HepG2 (cell line): ENCODE measurements around the gene SLC9A9. TPM values are rescaled to one million over a fixed set of nuclear protein-coding genes. Genes with fewer than 3 reads are reported as not detected.
"Not testable (repeated sequence)": the region's sequence is repeated elsewhere in the genome, so short reads cannot be mapped to it uniquely, and the experiment has no call there.

ENCODE experiments used
- ATAC-seq: fragments of 200-7000 bp; cut with Tn5 transposase; 3 replicates; pipeline ENCODE4 v1.9.1; 2020; ENCODE audit warnings: mild to moderate bottlenecking, moderate library complexity
- BruUV-seq: library from RNA; stranded (reverse); fragments of 400-500 nt; replicated peaks from 2 replicates; lab custom pipeline; 2021; lab: Mats Ljungman, UMichigan
- CTCF ChIA-PET: fragments of 300-600 bp; formaldehyde crosslinking; extraction: SDS; loops from one replicate; lab custom pipeline; 2021; ENCODE audit warnings: low total read pairs, inconsistent platforms, low intra/inter-chr PET ratio; lab: Yijun Ruan, JAX
- POLR2A ChIA-PET: fragments of 350-600 bp; sonication (Branson Sonifier 250); formaldehyde crosslinking; loops from one replicate; lab custom pipeline; 2020; ENCODE audit warnings: antibody characterized with exemption, inconsistent platforms; lab: Yijun Ruan, JAX
- DNase-seq: peaks from one replicate; pipeline ENCODE4 v3.0.0-alpha.2; 2015; ENCODE audit warnings: low spot score
- FAIRE-seq: peaks from 3 replicates; lab custom pipeline; 2011; peaks lifted over from hg19 to GRCh38; lab: Jason Lieb, UNC
- H2AFZ ChIP-seq: one replicate; pipeline ENCODE4 v1.6.1; 2011; ENCODE audit warnings: low read length, inconsistent platforms
- H3K27ac ChIP-seq: fragments of 300-600 bp; 3 replicates; pipeline ENCODE4 v1.8.0; 2011; ENCODE audit warnings: mixed run types, mild to moderate bottlenecking, mixed read lengths, low read length, inconsistent platforms; ENCODE audit not compliant: insufficient read depth; ENCODE audit errors: extremely low read length
- H3K27me3 ChIP-seq, 2 experiments: fragments of 200-600 bp in 1 of 2; 2 replicates in 1 of 2; 3 replicates in 1 of 2; pipeline versions ENCODE4 v1.6.0 to v1.8.0; 2011; ENCODE audit warnings: low read length in 2 of 2, mild to moderate bottlenecking in 2 of 2, moderate library complexity in 2 of 2, inconsistent platforms in 1 of 2; ENCODE audit not compliant: insufficient read depth in 2 of 2, control insufficient read depth in 1 of 2
- H3K36me3 ChIP-seq, 2 experiments: fragments of 200-600 bp in 1 of 2; replicated peaks in 1 of 2; 2 replicates in 1 of 2; 3 replicates in 1 of 2; pipeline versions ENCODE4 v1.5.1 to v1.8.0; 2011; ENCODE audit warnings: low read length in 2 of 2, inconsistent platforms in 1 of 2; ENCODE audit not compliant: insufficient read depth in 2 of 2, control insufficient read depth in 1 of 2
- H3K4me1 ChIP-seq: 2 replicates; pipeline ENCODE4 v1.5.1; 2012; ENCODE audit warnings: low read length, inconsistent platforms; ENCODE audit not compliant: insufficient read depth
- H3K4me2 ChIP-seq: 2 replicates; pipeline ENCODE4 v1.6.0; 2011; ENCODE audit warnings: low read depth, low read length, inconsistent platforms
- H3K4me3 ChIP-seq, 3 experiments: fragments of 200-600 bp in 1 of 3; sonication (generic), shearing (Covaris generic) in 1 of 3; replicated peaks in 1 of 3; 2 replicates each; pipeline ENCODE4 v1.5.1; 2011 to 2016; ENCODE audit warnings: low read length in 3 of 3, inconsistent platforms in 2 of 3, low read depth in 2 of 3, mild to moderate bottlenecking in 2 of 3, control low read depth in 1 of 3, mixed read lengths in 1 of 3; ENCODE audit not compliant: insufficient read depth in 1 of 3
- H3K79me2 ChIP-seq: one replicate; pipeline ENCODE4 v1.6.1; 2011; ENCODE audit warnings: low read length, inconsistent platforms; ENCODE audit not compliant: insufficient read depth
- H3K9ac ChIP-seq: 2 replicates; pipeline ENCODE4 v1.6.0; 2011; ENCODE audit warnings: mild to moderate bottlenecking, low read depth, low read length, inconsistent platforms; ENCODE audit not compliant: insufficient read depth
- H3K9me3 ChIP-seq: 2 replicates; pipeline ENCODE4 v1.5.1; 2012; ENCODE audit warnings: mild to moderate bottlenecking, low read length
- H4K20me1 ChIP-seq: 2 replicates; pipeline ENCODE4 v1.6.0; 2011; ENCODE audit warnings: inconsistent platforms, mild to moderate bottlenecking, low read length, moderate library complexity; ENCODE audit not compliant: insufficient read depth
- HNRNPUL1 ChIP-seq: fragments of 200-400 bp; formaldehyde crosslinking; IDR thresholded peaks from 2 replicates; pipeline ENCODE4 v1.6.1; 2017; ENCODE audit warnings: low read depth, mild to moderate bottlenecking, low read length, moderate library complexity
- IRF2 ChIP-seq: IDR thresholded peaks from 2 replicates; pipeline ENCODE4 v1.6.1; 2018; ENCODE audit warnings: missing genetic modification reagents, missing compliant biosample characterization
- RXRB ChIP-seq: IDR thresholded peaks from 2 replicates; pipeline ENCODE4 v1.6.1; 2016; ENCODE audit warnings: borderline replicate concordance, missing genetic modification reagents, missing compliant biosample characterization
- TBX3 ChIP-seq: fragments of 450-650 bp; IDR thresholded peaks from 2 replicates; pipeline ENCODE4 v1.6.1; 2017; ENCODE audit warnings: antibody characterized with exemption, mild to moderate bottlenecking, inconsistent platforms, borderline replicate concordance
- ZNF224 ChIP-seq: sonication (generic); formaldehyde crosslinking; IDR thresholded peaks from 2 replicates; pipeline ENCODE4 v1.5.0; 2020; ENCODE audit warnings: mild to moderate bottlenecking, missing genetic modification reagents
- WGBS: methylation state at CpG from one replicate; pipeline ENCODE4 v1.1.6; 2017; ENCODE audit warnings: low lambda C conversion rate; 5-methylcytosine and 5-hydroxymethylcytosine counted together
- in situ Hi-C: cut with HindIII; loops from 2 replicates; pipeline ENCODE4 v1.10.0; 2017; ENCODE audit warnings: low pct_unique_long_range_greater_than_20kb; ENCODE audit not compliant: extremely low pct_ligation_motif_present
- intact Hi-C: fragments of 100-400 bp; cut with micrococcal nuclease; formaldehyde crosslinking; loops from one replicate; pipeline ENCODE4 v1.10.0; 2022; ENCODE audit not compliant: unreplicated experiment
- polyA plus RNA-seq, 8 experiments: library from polyadenylated mRNA; depleted of rRNA in 3 of 8; stranded (reverse) in 7 of 8; unstranded in 1 of 8; fragments of >200 nt; fragmentation: Illumina TruSeq in 4 of 8; extraction: Trizol in 4 of 8; gene quantifications; 2 replicates each; pipeline versions ENCODE4 v1.2.1 to v1.2.3, GENCODE V29; 2011 to 2016; ENCODE audit warnings: low read depth in 4 of 8, missing spikeins in 1 of 8, mixed read lengths in 1 of 8; ENCODE audit not compliant: insufficient read depth in 1 of 8
- total RNA-seq, 5 experiments: library from RNA; depleted of rRNA; stranded (reverse); fragments of >200 nt; fragmentation: Illumina TruSeq; extraction: Trizol; gene quantifications; 2 replicates each; pipeline ENCODE4 v1.2.3, GENCODE V29; 2016; ENCODE audit warnings: low read depth in 1 of 5
- TF ChIP-seq, protein P1 (sequence below): IDR thresholded peaks from 2 replicates; pipeline ENCODE4 v1.6.1; 2016; ENCODE audit warnings: missing biosample characterization, missing genetic modification reagents, low read depth

The SLC9A9 gene
- total and polyA plus RNA-seq, 2 of the 13 experiments (the other 11 are each of a cell fraction or from before 2014, with no cell fraction given): not detected

- no peak for ATAC-seq
- POLR2A ChIA-PET: no interaction called here
- TF ChIP-seq ZNF224 (CRISPR knock-in tag): no peak
Measured at GRCh38 chr3:143698682-143699303, 149.5 kb downstream of the SLC9A9 start.

DNA sequence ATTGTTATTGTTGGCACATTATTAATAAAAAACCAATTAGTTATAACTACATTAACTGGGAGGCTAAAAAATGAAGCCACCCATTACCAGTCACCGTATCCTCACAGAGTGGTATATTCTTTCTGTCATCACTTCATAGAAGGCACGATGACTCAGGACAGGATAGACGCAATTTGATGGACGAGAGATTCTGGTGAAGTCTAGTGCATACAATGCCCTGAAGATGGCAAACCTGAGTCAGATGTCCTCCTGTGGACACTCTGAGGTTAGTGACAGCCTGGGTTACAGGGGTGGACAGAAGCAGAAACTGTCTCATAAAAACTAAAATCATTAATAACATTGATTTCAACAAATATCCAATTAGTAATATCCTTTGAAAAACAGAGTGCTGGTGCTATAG, 150.3 kb downstream of the SLC9A9 start:
- Histone ChIP-seq H3K4me2 (no peak overlapping the region), H3K79me2 (no peaks in the 10 kb centered on the region), H3K27ac (no peak overlapping the region), H2AFZ (no peak overlapping the region), H3K36me3 (no peaks in the 10 kb centered on the region), H4K20me1 (no peaks in the 10 kb centered on the region), H3K9ac (no peak overlapping the region), H3K9me3 (no peaks in the 10 kb centered on the region), H3K27me3 (no peaks in the 10 kb centered on the region), H3K4me1 (no peaks in the 10 kb centered on the region), H3K4me3 (no peak overlapping the region)
- no peak for DNase-seq
- ChIA-PET POLR2A (no interaction called here), CTCF (no interaction called here)
- ATAC-seq: peak; percentile 68; the same call in 2 of the 3 replicates
- BruUV-seq: no TSS peak
- WGBS: 7% methylated on average over 4 of the region's 4 CpGs
- no peak for FAIRE-seq
- no peak for TF ChIP-seq RXRB (CRISPR knock-in tag)
- TF ChIP-seq, protein P1, sequence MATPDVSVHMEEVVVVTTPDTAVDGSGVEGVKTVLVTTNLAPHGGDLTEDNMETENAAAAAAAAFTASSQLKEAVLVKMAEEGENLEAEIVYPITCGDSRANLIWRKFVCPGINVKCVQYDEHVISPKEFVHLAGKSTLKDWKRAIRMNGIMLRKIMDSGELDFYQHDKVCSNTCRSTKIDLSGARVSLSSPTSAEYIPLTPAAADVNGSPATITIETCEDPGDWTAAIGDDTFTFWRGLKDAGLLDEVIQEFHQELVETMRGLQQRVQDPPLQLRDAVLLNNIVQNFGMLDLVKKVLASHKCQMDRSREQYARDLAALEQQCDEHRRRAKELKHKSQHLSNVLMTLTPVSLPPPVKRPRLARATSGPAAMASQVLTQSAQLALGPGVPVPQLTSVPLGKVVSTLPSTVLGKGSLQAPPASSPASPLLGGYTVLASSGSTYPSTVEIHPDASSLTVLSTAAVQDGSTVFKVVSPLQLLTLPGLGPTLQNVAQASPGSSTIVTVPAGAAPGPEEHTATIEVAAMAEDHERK (CRISPR knock-in tag): no peak
- no peak for TF ChIP-seq TBX3
- no peak for TF ChIP-seq HNRNPUL1
- no peak for TF ChIP-seq IRF2 (CRISPR knock-in tag)
- in situ Hi-C loops: no loop called here
- intact Hi-C loops: no loop called here

More at GRCh38 chr3:143698682-143699303, 149.5 kb downstream of the SLC9A9 start:
- Histone ChIP-seq H3K4me3 (no peak overlapping the region), H3K9ac (no peak overlapping the region), H3K27me3 (no peaks in the 10 kb centered on the region), H3K27ac (no peak overlapping the region), H4K20me1 (no peaks in the 10 kb centered on the region), H3K79me2 (no peaks in the 10 kb centered on the region), H3K9me3 (no peaks in the 10 kb centered on the region), H3K4me1 (no peaks in the 10 kb centered on the region), H2AFZ (no peak overlapping the region), H3K36me3 (no peaks in the 10 kb centered on the region), H3K4me2 (no peak overlapping the region)
- BruUV-seq: no TSS peak
- 4% methylated on average over 3 of the region's 3 CpGs for WGBS
- DNase-seq: no peak
- intact Hi-C loops (no loop called here), in situ Hi-C loops (no loop called here)
- FAIRE-seq: no peak
- CTCF ChIA-PET: no interaction called here

DNA sequence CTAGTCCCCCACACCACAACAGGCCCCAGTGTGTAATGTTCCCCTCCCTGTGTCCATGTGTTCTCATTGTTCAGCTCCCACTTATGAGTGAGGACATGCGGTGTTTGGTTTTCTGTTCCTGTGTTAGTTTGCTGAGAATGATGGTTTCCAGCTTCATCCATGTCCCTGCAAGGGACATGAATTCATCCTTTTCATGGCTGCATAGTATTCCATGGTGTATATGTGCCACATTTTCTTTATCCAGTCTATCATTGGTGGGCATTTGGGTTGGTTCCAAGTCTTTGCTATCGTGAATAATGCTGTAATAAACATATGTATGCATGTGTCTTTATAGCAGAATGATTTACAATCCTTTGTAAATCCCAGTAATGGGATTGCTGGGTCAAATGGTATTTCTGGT, 152.9 kb downstream of the SLC9A9 start:
- ATAC-seq, H3K4me2 ChIP-seq, H3K27ac ChIP-seq, H3K4me3 ChIP-seq, H3K27me3 ChIP-seq, H2AFZ ChIP-seq, DNase-seq, in situ Hi-C loops, H4K20me1 ChIP-seq, H3K9me3 ChIP-seq, FAIRE-seq, H3K4me1 ChIP-seq, CTCF ChIA-PET, intact Hi-C loops, H3K9ac ChIP-seq, POLR2A ChIA-PET, H3K36me3 ChIP-seq, BruUV-seq, H3K79me2 ChIP-seq: not testable (repeated sequence)
- WGBS: 0% methylated on average over 2 of the region's 2 CpGs
